Measurements from ENCODE around the gene MOB3B.

MOB3B gene

GRCh38 chr9:27489087-27489876 is 40.3 kb downstream of the MOB3B start:
- POLR2A ChIA-PET: no interaction called here
- no peak for DNase-seq (ENCODE audit: extremely low spot score)
- TF ChIP-seq SUZ12 (IDR thresholded peaks at IDR 0.05) (no peak), FOXM1 (IDR thresholded peaks at IDR 0.05; ENCODE audit: borderline replicate concordance) (no peak), SP1 (IDR thresholded peaks at IDR 0.05) (no peak), NFRKB (IDR thresholded peaks at IDR 0.05) (no peak), FOXK2 (IDR thresholded peaks at IDR 0.05) (no peak), FOXA1 (IDR thresholded peaks at IDR 0.05) (no peak), BHLHE40 (IDR thresholded peaks at IDR 0.05; ENCODE audit: borderline replicate concordance) (no peak), TARDBP (IDR thresholded peaks at IDR 0.05) (no peak), PKNOX1 (IDR thresholded peaks at IDR 0.05) (no peak), L3MBTL2 (conservative IDR thresholded peaks at IDR 0.05) (no peak), CTBP1 (IDR thresholded peaks at IDR 0.05; ENCODE audit: borderline replicate concordance) (no peak), LEF1 (IDR thresholded peaks at IDR 0.05; ENCODE audit: borderline replicate concordance) (no peak)
- CTCF ChIA-PET: interaction anchor here (0.7 kb wide), 1 partner anchor 1992 kb away, joined by 3 read pairs; no protein-coding TSS in a partner anchor

- ChIA-PET POLR2A (no interaction called here), CTCF (interaction anchor here (0.5 kb wide), 1 partner anchor 554 kb away, joined by 4 read pairs; no protein-coding TSS in a partner anchor)
- TF ChIP-seq FOXM1 (IDR thresholded peaks at IDR 0.05; ENCODE audit: borderline replicate concordance): no peak
- no peak for DNase-seq (ENCODE audit: extremely low spot score)
Observed at GRCh38 chr9:27487927-27488326, 41.7 kb downstream of the MOB3B start.

GRCh38 chr9:27487128-27487640 is 42.4 kb downstream of the MOB3B start:
- CTCF ChIA-PET: interaction anchor here (0.7 kb wide), 1 partner anchor 93 kb away, joined by 3 read pairs; no protein-coding TSS in a partner anchor

GRCh38 chr9:27485158-27485557 is 44.5 kb downstream of the MOB3B start:
- DNase-seq (ENCODE audit: extremely low spot score): no peak
- ChIA-PET POLR2A (no interaction called here), CTCF (no interaction called here)
- TF ChIP-seq CTBP1 (IDR thresholded peaks at IDR 0.05; ENCODE audit: borderline replicate concordance) (no peak), ARNT (IDR thresholded peaks at IDR 0.05) (no peak), L3MBTL2 (conservative IDR thresholded peaks at IDR 0.05) (no peak), LEF1 (IDR thresholded peaks at IDR 0.05; ENCODE audit: borderline replicate concordance) (no peak), PKNOX1 (IDR thresholded peaks at IDR 0.05) (no peak), FOXK2 (IDR thresholded peaks at IDR 0.05) (no peak), ZNF384 (IDR thresholded peaks at IDR 0.05) (no peak), SP1 (IDR thresholded peaks at IDR 0.05) (no peak)

More at GRCh38 chr9:27487128-27487640, 42.4 kb downstream of the MOB3B start:
- TF ChIP-seq BHLHE40 (IDR thresholded peaks at IDR 0.05; ENCODE audit: borderline replicate concordance) (no peak), CTBP1 (IDR thresholded peaks at IDR 0.05; ENCODE audit: borderline replicate concordance) (no peak), L3MBTL2 (conservative IDR thresholded peaks at IDR 0.05) (no peak), HDGF (IDR thresholded peaks at IDR 0.05; ENCODE audit: borderline replicate concordance) (no peak), PKNOX1 (IDR thresholded peaks at IDR 0.05) (no peak), SUZ12 (IDR thresholded peaks at IDR 0.05) (no peak), FOXM1 (IDR thresholded peaks at IDR 0.05; ENCODE audit: borderline replicate concordance) (no peak), ZNF384 (IDR thresholded peaks at IDR 0.05) (no peak), NFRKB (IDR thresholded peaks at IDR 0.05) (no peak), FOXK2 (IDR thresholded peaks at IDR 0.05) (no peak), ARNT (IDR thresholded peaks at IDR 0.05) (no peak), SP1 (IDR thresholded peaks at IDR 0.05) (no peak), FOXA1 (IDR thresholded peaks at IDR 0.05) (no peak), ELF4 (IDR thresholded peaks at IDR 0.05) (no peak), LEF1 (IDR thresholded peaks at IDR 0.05; ENCODE audit: borderline replicate concordance) (no peak)
- no peak for DNase-seq (ENCODE audit: extremely low spot score)
- POLR2A ChIA-PET: no interaction called here

GRCh38 chr9:27483576-27483975 is 46.0 kb downstream of the MOB3B start:
- TF ChIP-seq ELF4 (IDR thresholded peaks at IDR 0.05) (no peak), PKNOX1 (IDR thresholded peaks at IDR 0.05) (no peak), SP1 (IDR thresholded peaks at IDR 0.05) (no peak), LEF1 (IDR thresholded peaks at IDR 0.05; ENCODE audit: borderline replicate concordance) (no peak), CTBP1 (IDR thresholded peaks at IDR 0.05; ENCODE audit: borderline replicate concordance) (no peak), TARDBP (IDR thresholded peaks at IDR 0.05) (no peak), ZNF384 (IDR thresholded peaks at IDR 0.05) (no peak), FOXK2 (IDR thresholded peaks at IDR 0.05) (no peak), ARNT (IDR thresholded peaks at IDR 0.05) (no peak), HDGF (IDR thresholded peaks at IDR 0.05; ENCODE audit: borderline replicate concordance) (no peak), FOXA1 (IDR thresholded peaks at IDR 0.05) (no peak), FOXM1 (IDR thresholded peaks at IDR 0.05; ENCODE audit: borderline replicate concordance) (no peak)
- no peak for DNase-seq (ENCODE audit: extremely low spot score)
- ChIA-PET POLR2A (no interaction called here), CTCF (interaction anchor here (0.6 kb wide), 1 partner anchor 46 kb away, joined by 3 read pairs; the partner anchor contains the start of gene MOB3B)
